NCI-H1417 treated with DMSO at 0.1 percent for 48 hours (cell line): ENCODE results near the gene SH3BP1.

ENCODE experiments used
- DNase-seq: peaks from one replicate; lab custom pipeline; 2025; lab: John Stamatoyannopoulos, UW

The SH3BP1 gene

GRCh38 chr22:37616201-37617083 is 23.0 kb upstream of the SH3BP1 start:
- no peak for DNase-seq

- DNase-seq: no peak
Measured at GRCh38 chr22:37617431-37617830, 22.0 kb upstream of the SH3BP1 start.

- DNase-seq: no peak
Measured at GRCh38 chr22:37618072-37618656, 21.3 kb upstream of the SH3BP1 start.

GRCh38 chr22:37618674-37619073 is 20.8 kb upstream of the SH3BP1 start:
- no peak for DNase-seq

GRCh38 chr22:37619991-37620390 is 19.5 kb upstream of the SH3BP1 start:
- no peak for DNase-seq

- DNase-seq: no peak
Measured at GRCh38 chr22:37621352-37621860, 18.1 kb upstream of the SH3BP1 start.

GRCh38 chr22:37623075-37624016 is 16.1 kb upstream of the SH3BP1 start:
- no peak for DNase-seq

GRCh38 chr22:37624017-37624365 is 15.5 kb upstream of the SH3BP1 start:
- DNase-seq: no peak

GRCh38 chr22:37624876-37625275 is 14.6 kb upstream of the SH3BP1 start:
- DNase-seq: no peak

GRCh38 chr22:37625737-37626136 is 13.7 kb upstream of the SH3BP1 start:
- DNase-seq: no peak

- no peak for DNase-seq
Measured at GRCh38 chr22:37626144-37626543, 13.3 kb upstream of the SH3BP1 start.

GRCh38 chr22:37626556-37627075 is 12.9 kb upstream of the SH3BP1 start:
- DNase-seq: no peak

- no peak for DNase-seq
Measured at GRCh38 chr22:37627121-37627520, 12.3 kb upstream of the SH3BP1 start.

- DNase-seq: no peak
Measured at GRCh38 chr22:37627545-37627944, 11.9 kb upstream of the SH3BP1 start.

GRCh38 chr22:37628830-37629229 is 10.6 kb upstream of the SH3BP1 start:
- no peak for DNase-seq

- DNase-seq: no peak
Measured at GRCh38 chr22:37629928-37630327, 9.5 kb upstream of the SH3BP1 start.

- DNase-seq: no peak
Measured at GRCh38 chr22:37630839-37631435, 8.5 kb upstream of the SH3BP1 start.

- no peak for DNase-seq
Measured at GRCh38 chr22:37631448-37632173, 7.9 kb upstream of the SH3BP1 start.

- no peak for DNase-seq
Measured at GRCh38 chr22:37632174-37633088, 7.0 kb upstream of the SH3BP1 start.

- no peak for DNase-seq
Measured at GRCh38 chr22:37633089-37633624, 6.3 kb upstream of the SH3BP1 start.
